Thymus (tissue), 11 donors: ENCODE results near the gene SDCBP2. TPM values are rescaled to one million over a fixed set of nuclear protein-coding genes. Genes with fewer than 3 reads are reported as not detected.
A peak's percentile ranks its signal among the peaks of the same experiment; 100 is the strongest.

Source experiments
- DNase-seq, 9 donors: peaks; one replicate each; pipeline ENCODE4 v3.0.0-alpha.2; 2013; ENCODE audit warnings: low spot score in 9 of 9, low read depth in 6 of 9, missing footprints in 1 of 9
- H3K27ac ChIP-seq, 2 donors: one replicate each; pipeline ENCODE4 v1.5.1; 2013; ENCODE audit warnings: control low read depth in 1 of 2, low read depth in 1 of 2, low read length in 1 of 2, mild to moderate bottlenecking in 1 of 2, moderate library complexity in 1 of 2
- H3K27me3 ChIP-seq, 2 donors: one replicate each; pipeline ENCODE4 v1.5.1; 2013; ENCODE audit warnings: low read length in 1 of 2; ENCODE audit not compliant: control insufficient read depth in 2 of 2, insufficient read depth in 1 of 2
- H3K36me3 ChIP-seq, 2 donors: one replicate each; pipeline ENCODE4 v1.5.1; 2013; ENCODE audit warnings: low read length in 1 of 2, mild to moderate bottlenecking in 1 of 2, moderate library complexity in 1 of 2; ENCODE audit not compliant: control insufficient read depth in 2 of 2, insufficient read depth in 2 of 2
- H3K4me1 ChIP-seq, 2 donors: one replicate each; pipeline ENCODE4 v1.5.1; 2013; ENCODE audit warnings: low read length in 2 of 2; ENCODE audit not compliant: control insufficient read depth in 2 of 2, insufficient read depth in 2 of 2
- H3K4me3 ChIP-seq, 2 donors: one replicate each; pipeline ENCODE4 v1.5.1; 2013; ENCODE audit warnings: low read length in 2 of 2, control low read depth in 1 of 2, mild to moderate bottlenecking in 1 of 2
- H3K9me3 ChIP-seq, 2 donors: one replicate each; pipeline ENCODE4 v1.5.1; 2013; ENCODE audit warnings: low read length in 1 of 2, mild to moderate bottlenecking in 1 of 2; ENCODE audit not compliant: control insufficient read depth in 2 of 2, insufficient read depth in 1 of 2
- WGBS: extraction: QIAGEN DNeasy Blood & Tissue Kit; methylation state at CpG from one replicate; pipeline ENCODE4 v1.1.7; 2013; 5-methylcytosine and 5-hydroxymethylcytosine counted together
- polyA plus RNA-seq: library from polyadenylated mRNA; stranded (reverse); fragments of 200-250 nt; gene quantifications from one replicate; pipeline ENCODE4 v1.2.3, GENCODE V29; 2013
- total RNA-seq: library from RNA; stranded (reverse); fragments of 120-200 nt; gene quantifications from one replicate; pipeline ENCODE4 v1.2.4, GENCODE V29; 2013
- donor health status: healthy.

Gene SDCBP2
- total and polyA plus RNA-seq, 2 donors = 2.1 to 8.6 TPM

- Histone ChIP-seq H3K27me3 (no peaks in the 10 kb centered on the region), H3K4me3 (no peak overlapping the region), H3K36me3 (peaks cover 0 to 4% of the 10 kb centered on the region in 2 donors), H3K27ac (no peak overlapping the region), H3K9me3 (no peaks in the 10 kb centered on the region), H3K4me1 (peaks cover 4 to 10% of the 10 kb centered on the region in 2 donors)
- 95% methylated on average over 31 of the region's 31 CpGs for WGBS
- DNase-seq = no peak
Observed at GRCh38 chr20:1304710-1305515, 24.0 kb downstream of the SDCBP2 start.

- no peaks in the 10 kb centered on the region for H3K27me3 ChIP-seq
Observed at GRCh38 chr20:1302685-1303541, 26.0 kb downstream of the SDCBP2 start.

GRCh38 chr20:1301031-1301529, 27.9 kb downstream of the SDCBP2 start:
- Histone ChIP-seq H3K4me1 (peaks cover 4 to 15% of the 10 kb centered on the region in 2 donors), H3K9me3 (no peaks in the 10 kb centered on the region), H3K27me3 (no peaks in the 10 kb centered on the region), H3K36me3 (peaks cover 0 to 4% of the 10 kb centered on the region in 2 donors), H3K27ac (peak overlapping the region; percentile 68 to 76), H3K4me3 (no peak overlapping the region)
- 53% methylated on average over 9 of the region's 9 CpGs for WGBS
- peak in 4 of 9 donors; percentile 41 to 80 (median 48) for DNase-seq

More at GRCh38 chr20:1302685-1303541, 26.0 kb downstream of the SDCBP2 start:
- DNase-seq = peak in 1 of 9 donors; percentile 60
- Histone ChIP-seq H3K27ac (no peak overlapping the region), H3K36me3 (peaks cover 0 to 4% of the 10 kb centered on the region in 2 donors), H3K4me1 (peaks cover 4 to 15% of the 10 kb centered on the region in 2 donors), H3K9me3 (no peaks in the 10 kb centered on the region), H3K4me3 (no peak overlapping the region)
- 94% methylated on average over 12 of the region's 12 CpGs for WGBS

GRCh38 chr20:1300083-1300840, 28.7 kb downstream of the SDCBP2 start:
- Histone ChIP-seq H3K36me3 (peaks cover 0 to under 1% of the 10 kb centered on the region in 2 donors), H3K27me3 (no peaks in the 10 kb centered on the region), H3K4me1 (peaks cover 4 to 15% of the 10 kb centered on the region in 2 donors), H3K9me3 (no peaks in the 10 kb centered on the region), H3K4me3 (no peak overlapping the region), H3K27ac (peak overlapping the region in 1 of 2 donors; percentile 76)
- DNase-seq = no peak
- WGBS = 97% methylated on average over 18 of the region's 18 CpGs

- 90% methylated on average over 9 of the region's 9 CpGs for WGBS
- Histone ChIP-seq H3K36me3 (no peaks in the 10 kb centered on the region), H3K9me3 (no peaks in the 10 kb centered on the region), H3K4me3 (no peak overlapping the region), H3K27ac (no peak overlapping the region), H3K27me3 (no peaks in the 10 kb centered on the region), H3K4me1 (peaks cover 4 to 15% of the 10 kb centered on the region in 2 donors)
- DNase-seq = peak in 3 of 9 donors; percentile 21 to 55 (median 43)
Observed at GRCh38 chr20:1299522-1299921, 29.4 kb downstream of the SDCBP2 start.

- DNase-seq = no peak
- H3K27me3 ChIP-seq = no peaks in the 10 kb centered on the region
- H3K4me1 ChIP-seq = peaks cover 4 to 15% of the 10 kb centered on the region in 2 donors
- 95% methylated on average over 10 of the region's 10 CpGs for WGBS
- no peaks in the 10 kb centered on the region for H3K9me3 ChIP-seq
- no peaks in the 10 kb centered on the region for H3K36me3 ChIP-seq
- H3K27ac ChIP-seq = no peak overlapping the region
- H3K4me3 ChIP-seq = no peak overlapping the region
Observed at GRCh38 chr20:1298888-1299511, 29.9 kb downstream of the SDCBP2 start.

- H3K27me3 ChIP-seq = no peaks in the 10 kb centered on the region
- no peak overlapping the region for H3K27ac ChIP-seq
- no peak for DNase-seq
- H3K4me3 ChIP-seq = no peak overlapping the region
- WGBS = 98% methylated on average over 5 of the region's 5 CpGs
- peaks cover 4 to 18% of the 10 kb centered on the region in 2 donors for H3K4me1 ChIP-seq
- H3K9me3 ChIP-seq = no peaks in the 10 kb centered on the region
- H3K36me3 ChIP-seq = no peaks in the 10 kb centered on the region
Observed at GRCh38 chr20:1298166-1298565, 30.8 kb downstream of the SDCBP2 start.

- no peak overlapping the region for H3K4me3 ChIP-seq
- WGBS = 97% methylated on average over 2 of the region's 2 CpGs
- no peak for DNase-seq
- no peaks in the 10 kb centered on the region for H3K9me3 ChIP-seq
- no peak overlapping the region for H3K27ac ChIP-seq
- H3K27me3 ChIP-seq = no peaks in the 10 kb centered on the region
- H3K36me3 ChIP-seq = no peaks in the 10 kb centered on the region
- peaks cover 4 to 18% of the 10 kb centered on the region in 2 donors for H3K4me1 ChIP-seq
Observed at GRCh38 chr20:1297486-1297885, 31.5 kb downstream of the SDCBP2 start.
